HCT116 (cell line): ENCODE results near the gene AQP9. TPM values are rescaled to one million over a fixed set of nuclear protein-coding genes. Genes with fewer than 3 reads are reported as not detected.

ENCODE experiments used
- ATAC-seq: fragments of 200-7000 bp; cut with Tn5 transposase; 2 replicates; pipeline ENCODE4 v1.9.1; 2020; ENCODE audit warnings: mild to moderate bottlenecking, moderate library complexity
- BruUV-seq: library from RNA; stranded (reverse); fragments of 400-500 nt; replicated peaks from 2 replicates; lab custom pipeline; 2021; lab: Mats Ljungman, UMichigan
- CTCF ChIA-PET: fragments of 300-600 bp; sonication (Branson Sonifier 250); formaldehyde crosslinking; loops from one replicate; lab custom pipeline; 2021; ENCODE audit warnings: antibody characterized with exemption; lab: Charles Lee
- POLR2A ChIA-PET: fragments of 300-600, 350-600 bp; sonication (Branson Sonifier 250); formaldehyde crosslinking; loops from one replicate; lab custom pipeline; 2021; ENCODE audit warnings: antibody characterized with exemption; lab: Charles Lee
- RAD21 ChIA-PET, 2 experiments: fragments of 300-600 bp; sonication (Branson Sonifier 250); formaldehyde crosslinking; loops; one replicate each; lab custom pipeline; 2023; ENCODE audit warnings: low total read pairs in 2 of 2; ENCODE audit not compliant: uncharacterized antibody in 2 of 2, unreplicated experiment in 2 of 2, low non-redundant PET in 1 of 2; lab: Charles Lee
- DNase-seq: peaks from one replicate; pipeline ENCODE4 v3.0.0-alpha.2; 2010; ENCODE audit warnings: low read depth, low spot score
- H2AFZ ChIP-seq: fragments of 200-600 bp; shearing (Covaris generic), sonication (generic); 2 replicates; pipeline ENCODE4 v1.6.1; 2017; ENCODE audit warnings: low read depth, mixed run types, mixed read lengths, antibody characterized with exemption, low read length; ENCODE audit not compliant: poor library complexity, severe bottlenecking
- H3K27ac ChIP-seq: 2 replicates; pipeline ENCODE4 v1.5.1; 2012; ENCODE audit warnings: low read depth, low read length
- H3K27me3 ChIP-seq: fragments of 200-600 bp; sonication (generic); 2 replicates; pipeline ENCODE4 v1.6.1; 2016; ENCODE audit warnings: mixed run types, low read length, mixed read lengths; ENCODE audit not compliant: insufficient read depth
- H3K36me3 ChIP-seq, 2 experiments: fragments of 200-500 bp in 1 of 2; fragments of 200-600 bp in 1 of 2; sonication (Bioruptor generic) in 1 of 2; sonication (generic) in 1 of 2; 2 replicates each; pipeline versions ENCODE4 v1.5.1 to v1.6.1; 2014 to 2016; ENCODE audit warnings: low read length in 2 of 2, inconsistent platforms in 1 of 2, mixed read lengths in 1 of 2, mixed run types in 1 of 2; ENCODE audit not compliant: insufficient read depth in 2 of 2, control insufficient read depth in 1 of 2
- H3K4me1 ChIP-seq, 2 experiments: fragments of 200-600 bp in 1 of 2; sonication (generic) in 1 of 2; 2 replicates each; pipeline versions ENCODE4 v1.5.1 to v1.6.1; 2012 to 2017; ENCODE audit warnings: low read length in 2 of 2, inconsistent platforms in 1 of 2, mild to moderate bottlenecking in 1 of 2, mixed read lengths in 1 of 2, mixed run types in 1 of 2, moderate library complexity in 1 of 2; ENCODE audit not compliant: insufficient read depth in 2 of 2, control insufficient read depth in 1 of 2
- H3K4me2 ChIP-seq: fragments of 200-600 bp; sonication (generic); 2 replicates; pipeline ENCODE4 v1.6.1; 2017; ENCODE audit warnings: mixed run types, low read length, mixed read lengths
- H3K4me3 ChIP-seq, 2 experiments: fragments of 200-600 bp in 1 of 2; sonication (generic) in 1 of 2; replicated peaks in 1 of 2; 2 replicates each; pipeline ENCODE4 v1.5.1; 2011 to 2016; ENCODE audit warnings: low read length in 2 of 2, control low read depth in 1 of 2, low read depth in 1 of 2, mild to moderate bottlenecking in 1 of 2, mixed read lengths in 1 of 2, mixed run types in 1 of 2
- H3K79me2 ChIP-seq: fragments of 200-600 bp; sonication (generic); 2 replicates; pipeline ENCODE4 v1.6.1; 2017; ENCODE audit warnings: mild to moderate bottlenecking, mixed run types, low read length, moderate library complexity, mixed read lengths; ENCODE audit not compliant: insufficient read depth
- H3K9ac ChIP-seq: fragments of 200-600 bp; sonication (generic); 2 replicates; pipeline ENCODE4 v1.6.1; 2016; ENCODE audit warnings: low read length, mixed read lengths
- H3K9me2 ChIP-seq: fragments of 200-600 bp; sonication (generic), shearing (Covaris generic); 2 replicates; pipeline ENCODE4 v1.6.1; 2017; ENCODE audit warnings: mixed run types, mild to moderate bottlenecking, moderate library complexity; ENCODE audit not compliant: insufficient read depth
- H3K9me3 ChIP-seq, 2 experiments: fragments of 200-500 bp in 1 of 2; fragments of 200-600 bp in 1 of 2; sonication (Bioruptor generic) in 1 of 2; sonication (generic) in 1 of 2; 2 replicates each; pipeline ENCODE4 v1.6.1; 2014 to 2017; ENCODE audit warnings: low read length in 2 of 2, mixed read lengths in 2 of 2, inconsistent platforms in 1 of 2, low read depth in 1 of 2, mild to moderate bottlenecking in 1 of 2, mixed run types in 1 of 2, moderate library complexity in 1 of 2; ENCODE audit not compliant: control insufficient read depth in 1 of 2, insufficient read depth in 1 of 2
- H4K20me1 ChIP-seq: fragments of 200-600 bp; sonication (generic), shearing (Covaris generic); 2 replicates; pipeline ENCODE4 v1.6.1; 2017; ENCODE audit warnings: mixed run types, mild to moderate bottlenecking, moderate library complexity; ENCODE audit not compliant: insufficient read depth
- CBX3 ChIP-seq: IDR thresholded peaks from 2 replicates; pipeline ENCODE4 v1.6.1; 2012; ENCODE audit warnings: low read depth
- CEBPB ChIP-seq: IDR thresholded peaks from 2 replicates; pipeline ENCODE4 v1.6.1; 2012; ENCODE audit warnings: low read depth
- ELF1 ChIP-seq: IDR thresholded peaks from 2 replicates; pipeline ENCODE4 v1.6.1; 2012; ENCODE audit warnings: low read depth, borderline replicate concordance
- EZH2 ChIP-seq: fragments of 200-600 bp; sonication (generic); IDR thresholded peaks from 2 replicates; pipeline ENCODE4 v1.6.1; 2017; ENCODE audit warnings: antibody characterized with exemption, mixed run types
- FOSL1 ChIP-seq: IDR thresholded peaks from 2 replicates; pipeline ENCODE4 v1.6.1; 2012; ENCODE audit warnings: low read depth
- JUND ChIP-seq: IDR thresholded peaks from 2 replicates; pipeline ENCODE4 v1.6.1; 2012
- POLR2A ChIP-seq: IDR thresholded peaks from 2 replicates; pipeline ENCODE4 v1.7.0; 2011; ENCODE audit warnings: borderline replicate concordance; ENCODE audit not compliant: insufficient read depth, insufficient read length; ENCODE audit errors: extremely low read depth
- POLR2AphosphoS5 ChIP-seq: IDR thresholded peaks from 2 replicates; pipeline ENCODE4 v1.6.1; 2011; ENCODE audit warnings: mild to moderate bottlenecking, low read depth, low read length, moderate library complexity
- RAD21 ChIP-seq: IDR thresholded peaks from 2 replicates; pipeline ENCODE4 v1.6.1; 2012; ENCODE audit warnings: low read depth, mild to moderate bottlenecking
- REST ChIP-seq: IDR thresholded peaks from 2 replicates; pipeline ENCODE4 v1.6.1; 2012; ENCODE audit warnings: low read depth
- SRF ChIP-seq: IDR thresholded peaks from 2 replicates; pipeline ENCODE4 v1.6.1; 2012; ENCODE audit warnings: low read depth
- TCF7L2 ChIP-seq: IDR thresholded peaks from 2 replicates; pipeline ENCODE4 v1.7.0; 2011; ENCODE audit warnings: borderline replicate concordance, inconsistent platforms; ENCODE audit not compliant: insufficient read depth, insufficient read length; ENCODE audit errors: extremely low read depth
- YY1 ChIP-seq: IDR thresholded peaks from 2 replicates; pipeline ENCODE4 v1.6.1; 2011; ENCODE audit warnings: low read length, low read depth, moderate library complexity, mild to moderate bottlenecking; ENCODE audit not compliant: insufficient replicate concordance; ENCODE audit errors: extremely low read depth
- ZBTB33 ChIP-seq: IDR thresholded peaks from 2 replicates; pipeline ENCODE4 v1.6.1; 2011; ENCODE audit warnings: mild to moderate bottlenecking, low read length, moderate library complexity; ENCODE audit not compliant: insufficient replicate concordance; ENCODE audit errors: extremely low read depth
- ZFX ChIP-seq: fragments of 450-650 bp; IDR thresholded peaks from 2 replicates; pipeline ENCODE4 v1.6.1; 2017
- intact Hi-C: fragments of 100-400 bp; cut with micrococcal nuclease; formaldehyde crosslinking; loops from 2 replicates; pipeline ENCODE4 v1.10.0; 2022
- total RNA-seq: library from RNA; stranded (reverse); gene quantifications from one replicate; pipeline ENCODE4 v1.2.1, GENCODE V29; 2021; ENCODE audit not compliant: unreplicated experiment
- TF ChIP-seq, protein P1 (sequence below): IDR thresholded peaks from 2 replicates; pipeline ENCODE4 v1.6.1; 2012
- TF ChIP-seq, protein P2 (sequence below): IDR thresholded peaks from 2 replicates; pipeline ENCODE4 v1.6.1; 2012
- TF ChIP-seq, protein P3 (sequence below), 3 experiments: fragments of 200-600 bp in 1 of 3; sonication (generic) in 1 of 3; IDR thresholded peaks in 2 of 3; conservative IDR thresholded peaks in 1 of 3; 2 replicates each; pipeline ENCODE4 v1.5.1; 2012 to 2017; ENCODE audit warnings: low read depth in 2 of 3, low read length in 2 of 3, antibody characterized with exemption in 1 of 3, borderline replicate concordance in 1 of 3, control low read depth in 1 of 3, mild to moderate bottlenecking in 1 of 3, mixed read lengths in 1 of 3, mixed run types in 1 of 3, moderate library complexity in 1 of 3; ENCODE audit not compliant: insufficient read depth in 1 of 3

The AQP9 gene
- total RNA-seq, 1 experiment from 2014 or later = 0.12 TPM

DNA sequence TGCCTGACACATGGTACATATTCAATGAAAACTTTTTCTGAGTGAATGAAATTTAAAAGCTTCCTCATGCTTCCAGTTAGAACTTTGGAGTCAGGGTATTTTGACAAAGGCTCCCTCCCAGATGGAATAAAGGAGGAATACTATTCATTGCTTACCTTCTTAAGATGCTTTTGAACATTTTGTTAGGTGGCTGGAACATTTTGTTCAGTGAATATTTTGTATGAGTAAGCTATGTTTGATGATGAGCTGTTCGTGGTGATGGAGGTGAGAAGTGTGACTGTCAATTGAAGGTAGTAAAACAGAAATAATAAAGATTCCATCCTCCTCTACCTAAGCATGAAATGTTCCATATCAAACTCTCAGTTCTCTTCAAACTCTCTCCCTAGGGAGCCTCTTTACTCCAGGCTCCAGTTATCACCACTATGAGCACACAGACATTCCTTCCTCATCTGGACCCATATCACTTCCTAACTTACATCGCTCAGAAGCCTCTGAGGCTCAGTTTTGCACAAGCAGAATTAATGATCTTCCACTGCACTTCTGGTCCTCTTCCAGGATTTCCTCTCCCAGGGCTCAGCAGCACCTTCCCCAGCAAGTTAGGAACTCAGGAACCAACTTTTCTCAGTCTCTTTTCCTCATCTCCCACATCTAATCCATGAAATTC is 2.5 kb upstream of the AQP9 start:
- intact Hi-C loops = no loop called here
- H3K27ac ChIP-seq = no peak overlapping the region
- TF ChIP-seq CBX3 = no peak
- TF ChIP-seq SRF = no peak
- TF ChIP-seq, protein P1, sequence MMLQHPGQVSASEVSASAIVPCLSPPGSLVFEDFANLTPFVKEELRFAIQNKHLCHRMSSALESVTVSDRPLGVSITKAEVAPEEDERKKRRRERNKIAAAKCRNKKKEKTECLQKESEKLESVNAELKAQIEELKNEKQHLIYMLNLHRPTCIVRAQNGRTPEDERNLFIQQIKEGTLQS = no peak
- no peak for TF ChIP-seq JUND
- TF ChIP-seq, protein P2, sequence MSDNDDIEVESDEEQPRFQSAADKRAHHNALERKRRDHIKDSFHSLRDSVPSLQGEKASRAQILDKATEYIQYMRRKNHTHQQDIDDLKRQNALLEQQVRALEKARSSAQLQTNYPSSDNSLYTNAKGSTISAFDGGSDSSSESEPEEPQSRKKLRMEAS = no peak
- no peak for TF ChIP-seq ZFX
- TF ChIP-seq CEBPB = no peak
- TF ChIP-seq EZH2 = no peak
- TF ChIP-seq YY1 = no peak
- TF ChIP-seq TCF7L2 = no peak
- TF ChIP-seq POLR2AphosphoS5 = no peak
- no peak for TF ChIP-seq ELF1
- TF ChIP-seq RAD21 = no peak
- no peak for TF ChIP-seq REST
- TF ChIP-seq POLR2A = no peak
- no peak for TF ChIP-seq ZBTB33
- TF ChIP-seq, protein P3, sequence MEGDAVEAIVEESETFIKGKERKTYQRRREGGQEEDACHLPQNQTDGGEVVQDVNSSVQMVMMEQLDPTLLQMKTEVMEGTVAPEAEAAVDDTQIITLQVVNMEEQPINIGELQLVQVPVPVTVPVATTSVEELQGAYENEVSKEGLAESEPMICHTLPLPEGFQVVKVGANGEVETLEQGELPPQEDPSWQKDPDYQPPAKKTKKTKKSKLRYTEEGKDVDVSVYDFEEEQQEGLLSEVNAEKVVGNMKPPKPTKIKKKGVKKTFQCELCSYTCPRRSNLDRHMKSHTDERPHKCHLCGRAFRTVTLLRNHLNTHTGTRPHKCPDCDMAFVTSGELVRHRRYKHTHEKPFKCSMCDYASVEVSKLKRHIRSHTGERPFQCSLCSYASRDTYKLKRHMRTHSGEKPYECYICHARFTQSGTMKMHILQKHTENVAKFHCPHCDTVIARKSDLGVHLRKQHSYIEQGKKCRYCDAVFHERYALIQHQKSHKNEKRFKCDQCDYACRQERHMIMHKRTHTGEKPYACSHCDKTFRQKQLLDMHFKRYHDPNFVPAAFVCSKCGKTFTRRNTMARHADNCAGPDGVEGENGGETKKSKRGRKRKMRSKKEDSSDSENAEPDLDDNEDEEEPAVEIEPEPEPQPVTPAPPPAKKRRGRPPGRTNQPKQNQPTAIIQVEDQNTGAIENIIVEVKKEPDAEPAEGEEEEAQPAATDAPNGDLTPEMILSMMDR (IDR thresholded peaks at IDR 0.05 in 2 of 3, conservative IDR thresholded peaks at IDR 0.05 in 1 of 3; ENCODE audit: borderline replicate concordance in 1 of 3, insufficient read depth in 1 of 3, low read depth in 2 of 3, low read length in 2 of 3) = no peak
- TF ChIP-seq FOSL1 = no peak
- POLR2A ChIA-PET = no interaction called here
- no peak overlapping the region for H3K4me3 ChIP-seq
- no peak overlapping the region for H2AFZ ChIP-seq
- RAD21 ChIA-PET = no interaction called here
- CTCF ChIA-PET = interaction anchor here (1.4 kb wide), 1 partner anchor 275 kb away, joined by 3 read pairs; no protein-coding TSS in a partner anchor
- no peaks in the 10 kb centered on the region for H4K20me1 ChIP-seq
- H3K79me2 ChIP-seq = no peaks in the 10 kb centered on the region
- H3K27me3 ChIP-seq = no peaks in the 10 kb centered on the region
- no peak for ATAC-seq
- H3K9me3 ChIP-seq = no peaks in the 10 kb centered on the region
- H3K9ac ChIP-seq = no peak overlapping the region
- H3K36me3 ChIP-seq = no peaks in the 10 kb centered on the region
- no TSS peak for BruUV-seq
- no peak overlapping the region for H3K4me2 ChIP-seq
- no peaks in the 10 kb centered on the region for H3K9me2 ChIP-seq
- DNase-seq = no peak
- no peaks in the 10 kb centered on the region for H3K4me1 ChIP-seq
